ENCODE data around the gene UPK1A.

UPK1A gene

DNA sequence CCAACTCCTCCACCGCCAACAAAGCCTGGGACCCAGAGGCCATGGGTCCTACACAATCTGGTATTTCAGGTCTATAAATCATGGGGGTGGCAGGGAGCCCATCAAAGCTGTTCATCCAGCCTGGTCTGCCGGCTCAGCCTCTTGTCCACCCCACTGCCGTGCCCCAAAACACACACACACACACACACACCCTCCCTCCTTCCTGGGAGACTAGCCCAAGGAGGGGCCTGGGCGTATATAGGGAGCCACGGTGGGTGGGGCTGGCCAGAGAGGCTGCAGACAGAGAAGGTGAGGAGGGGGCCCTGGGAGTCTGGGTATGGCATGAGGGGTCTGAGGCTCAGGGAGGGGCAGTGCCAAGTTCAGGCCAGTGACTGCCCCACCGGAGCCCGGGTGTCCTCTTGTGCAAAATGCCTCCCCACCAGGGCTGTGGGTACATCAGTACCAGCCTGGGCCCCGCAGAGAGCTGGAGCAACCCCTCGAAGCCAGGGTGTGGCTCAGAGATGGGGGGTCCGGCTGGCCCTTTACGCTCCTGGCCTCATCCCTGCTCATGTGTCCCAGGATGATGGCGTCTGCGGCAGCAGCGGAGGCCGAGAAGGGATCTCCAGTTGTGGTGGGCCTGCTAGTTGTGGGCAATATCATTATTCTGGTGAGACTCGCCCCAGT, at the start of gene UPK1A:
TSS of gene UPK1A (plus strand) at position 267 of the 663 bp plus-strand sequence. CDS start at position 563, 296 bp downstream.
- no peak for DNase-seq

GRCh38 chr19:35618857-35619256, 47.5 kb upstream of the UPK1A start:
- DNase-seq = no peak

DNA sequence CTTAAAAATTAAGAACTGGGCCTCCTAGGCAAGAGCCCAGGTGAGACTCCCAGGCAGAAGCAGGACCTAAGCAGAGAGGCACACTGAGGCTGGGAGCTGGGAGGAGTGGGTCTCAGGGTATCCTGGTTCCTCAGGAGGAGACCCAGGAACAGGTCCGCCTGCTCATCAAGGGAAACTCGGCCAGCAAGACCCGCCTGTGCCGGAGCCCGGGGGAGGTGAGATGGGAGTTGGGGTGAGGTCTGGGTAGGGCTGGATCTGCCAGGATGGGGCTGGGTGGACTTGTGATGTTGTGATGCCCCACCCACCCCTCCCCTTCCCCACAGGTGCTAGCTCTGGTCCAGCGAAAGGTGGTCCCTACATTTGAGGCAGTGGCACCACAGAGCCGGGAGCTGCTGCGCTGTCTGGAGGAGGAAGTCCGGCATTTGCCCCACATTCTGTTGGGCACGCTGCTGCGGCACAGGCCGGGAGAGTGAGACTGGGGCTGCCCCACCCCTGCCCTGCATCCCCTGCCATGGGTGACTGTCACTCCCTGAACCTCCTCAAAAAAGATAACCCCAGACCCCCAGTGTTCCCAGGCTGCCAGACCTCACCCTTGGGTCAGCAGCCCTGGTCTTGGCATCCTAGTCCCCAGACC, 46.9 kb upstream of the UPK1A start:
- DNase-seq = no peak

DNA sequence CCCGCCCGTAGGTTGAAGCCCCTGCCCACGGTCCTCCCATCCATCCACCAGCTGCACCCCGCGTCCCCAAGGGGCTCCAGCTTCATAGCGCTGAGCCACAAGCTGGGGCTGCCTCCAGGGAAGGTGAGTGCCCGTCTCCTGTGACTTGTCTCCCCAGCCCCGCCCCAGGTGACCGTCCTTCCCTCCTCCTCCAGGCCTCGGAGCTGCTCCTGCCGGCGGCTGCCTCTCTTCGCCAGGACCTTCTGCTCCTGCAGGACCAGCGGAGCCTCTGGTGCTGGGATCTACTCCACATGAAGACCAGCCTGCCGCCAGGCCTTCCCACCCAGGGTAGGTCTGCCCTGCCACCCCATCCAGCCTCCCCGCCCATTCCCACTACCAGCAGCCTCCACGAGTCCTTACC, 46.3 kb upstream of the UPK1A start:
- DNase-seq = no peak

DNA sequence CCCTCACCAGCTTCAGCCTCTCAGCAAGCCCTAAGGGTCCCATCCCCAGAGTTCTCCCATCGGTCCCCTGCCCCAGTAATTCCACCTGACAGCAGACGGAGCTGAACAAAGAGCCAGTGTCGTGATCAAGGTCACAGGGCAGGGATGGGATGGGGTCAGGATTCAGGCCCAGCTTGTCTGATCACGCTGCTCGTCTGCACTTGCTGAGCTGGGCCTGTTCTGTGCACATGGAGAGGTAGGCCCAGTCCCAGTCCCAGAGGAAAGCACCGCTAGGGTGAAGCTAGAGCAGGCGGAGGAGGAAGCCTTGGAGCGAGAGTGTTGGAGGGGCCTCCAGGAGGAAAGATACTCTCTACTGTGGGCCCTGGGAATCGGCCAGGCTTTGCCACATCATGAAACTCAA, 44.6 kb upstream of the UPK1A start:
- no peak for DNase-seq

GRCh38 chr19:35622750-35623149, 43.6 kb upstream of the UPK1A start:
- no peak for DNase-seq

DNA sequence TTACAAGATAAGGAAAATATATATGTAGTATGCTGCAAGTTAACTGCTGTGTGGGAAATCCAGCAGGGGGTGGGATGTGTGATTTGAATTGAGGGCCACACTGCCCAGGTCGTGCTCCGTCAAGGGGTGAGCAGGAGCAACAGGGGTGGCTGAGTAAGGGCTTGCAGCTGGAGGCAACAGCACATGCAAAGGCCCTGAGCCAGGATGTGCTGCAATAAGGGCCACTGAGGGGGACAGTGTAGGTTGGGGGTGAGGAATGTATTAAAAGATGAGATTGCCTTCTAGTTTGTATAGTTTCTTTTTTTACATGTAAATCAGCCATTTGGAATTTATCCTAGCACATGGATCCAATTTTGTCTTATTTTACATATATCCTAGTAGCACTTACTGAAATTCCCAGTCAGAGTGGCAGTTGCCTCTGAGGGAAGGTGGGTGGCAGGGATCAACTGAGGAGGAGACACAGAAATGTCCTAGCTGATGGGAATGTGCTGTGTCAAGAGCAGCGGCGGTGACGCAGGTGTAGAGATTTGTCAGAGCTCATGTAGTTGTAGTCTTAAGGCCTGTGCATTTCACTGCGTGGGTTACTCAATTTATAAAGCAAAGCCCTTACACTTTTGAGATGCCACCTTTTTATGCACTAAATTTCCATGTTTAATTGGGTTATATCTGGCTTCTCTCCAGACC, 42.8 kb upstream of the UPK1A start:
- DNase-seq = no peak

DNA sequence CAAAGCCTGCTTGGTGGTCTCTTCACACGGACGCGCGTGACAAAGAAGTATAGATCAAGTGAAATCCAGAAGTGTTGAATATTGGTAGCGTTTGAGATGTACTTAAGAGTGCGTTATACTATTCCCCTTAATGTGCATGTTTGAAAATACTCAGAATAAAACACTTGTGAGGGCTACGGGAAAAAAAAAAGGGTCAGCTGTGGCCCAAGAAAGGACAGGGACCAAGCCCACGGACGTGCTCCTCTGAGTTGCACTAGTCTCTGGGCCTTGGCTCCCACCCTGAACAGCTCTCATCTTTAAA, 38.1 kb upstream of the UPK1A start:
- no peak for DNase-seq

DNA sequence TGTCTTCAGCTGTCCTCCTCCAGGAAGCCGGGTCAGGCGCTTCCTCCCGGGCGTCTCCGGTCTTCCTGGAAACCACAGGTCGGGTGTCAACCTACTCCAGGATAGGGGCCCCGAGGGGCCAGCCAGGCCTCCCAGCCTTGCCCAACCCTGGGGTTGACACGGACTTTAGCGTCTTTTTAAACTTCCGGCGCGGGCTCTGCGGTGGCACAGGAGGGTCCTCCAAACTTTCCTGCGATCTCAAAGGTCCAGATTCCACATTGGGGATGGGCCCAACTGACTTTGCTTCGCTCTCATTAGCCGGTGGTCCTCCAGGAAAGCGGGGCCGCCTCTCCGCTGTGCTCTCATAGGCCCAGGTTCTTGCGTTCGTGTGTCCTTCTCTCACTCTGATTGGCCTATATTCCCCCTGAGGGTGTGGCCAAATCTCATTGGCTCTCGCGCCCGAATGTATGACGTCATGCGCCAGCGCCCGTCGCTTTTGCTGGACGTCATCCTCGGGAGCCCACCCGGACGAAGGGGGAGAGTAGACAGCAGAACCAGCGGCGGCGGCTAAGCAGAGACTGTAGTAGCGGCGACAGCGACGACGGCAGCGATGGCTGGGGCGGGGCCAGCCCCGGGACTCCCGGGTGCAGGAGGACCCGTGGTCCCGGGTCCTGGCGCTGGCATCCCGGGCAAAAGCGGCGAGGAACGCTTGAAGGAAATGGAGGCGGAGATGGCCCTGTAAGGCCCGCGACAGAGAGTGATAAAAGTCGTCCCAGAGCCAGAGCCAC, 37.6 kb upstream of the UPK1A start, which contains the start of gene RBM42:
TSS of gene RBM42 (plus strand) at position 472 of the 767 bp plus-strand sequence. CDS start at position 590, 118 bp downstream.
- DNase-seq = peak; percentile 89

DNA sequence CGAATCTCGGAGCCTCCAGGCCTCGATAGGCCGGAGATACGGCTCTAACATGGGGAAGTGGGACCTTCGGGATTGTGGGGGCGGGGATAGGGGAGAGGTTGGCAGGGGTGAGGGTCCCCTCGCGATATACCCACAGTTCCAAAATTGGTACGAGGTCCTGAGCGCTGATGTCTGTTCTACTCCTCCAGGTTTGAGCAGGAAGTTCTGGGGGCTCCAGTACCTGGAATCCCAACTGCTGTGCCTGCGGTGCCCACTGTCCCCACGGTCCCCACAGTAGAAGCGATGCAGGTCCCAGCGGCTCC, 37.0 kb upstream of the UPK1A start:
- DNase-seq = no peak

DNA sequence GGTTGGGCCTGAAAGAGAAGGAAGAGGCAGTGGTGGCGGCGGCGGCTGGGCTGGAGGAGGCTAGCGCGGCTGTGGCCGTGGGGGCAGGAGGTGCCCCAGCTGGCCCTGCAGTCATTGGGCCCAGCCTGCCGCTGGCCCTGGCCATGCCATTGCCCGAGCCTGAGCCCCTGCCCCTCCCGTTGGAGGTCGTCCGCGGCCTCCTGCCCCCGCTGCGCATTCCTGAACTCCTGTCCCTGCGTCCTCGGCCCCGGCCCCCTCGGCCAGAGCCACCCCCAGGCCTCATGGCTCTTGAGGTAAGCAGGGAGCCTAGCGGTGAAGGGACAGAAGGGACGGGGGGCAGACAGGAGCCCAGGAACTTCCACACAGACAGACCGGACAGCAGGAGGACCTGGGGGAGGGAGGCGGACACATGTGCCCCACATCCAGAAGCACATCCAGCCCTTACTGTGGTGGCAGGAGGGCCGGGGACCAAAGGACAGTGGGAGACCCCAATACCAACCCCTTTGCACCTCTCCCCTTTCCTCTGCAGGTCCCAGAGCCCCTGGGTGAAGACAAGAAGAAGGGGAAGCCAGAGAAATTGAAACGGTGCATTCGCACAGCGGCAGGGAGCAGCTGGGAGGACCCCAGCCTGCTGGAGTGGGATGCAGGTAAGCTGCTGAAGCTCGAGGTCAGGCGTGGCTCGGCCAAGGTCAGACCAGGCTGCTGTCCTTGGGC, 32.4 kb upstream of the UPK1A start:
- DNase-seq = no peak

DNA sequence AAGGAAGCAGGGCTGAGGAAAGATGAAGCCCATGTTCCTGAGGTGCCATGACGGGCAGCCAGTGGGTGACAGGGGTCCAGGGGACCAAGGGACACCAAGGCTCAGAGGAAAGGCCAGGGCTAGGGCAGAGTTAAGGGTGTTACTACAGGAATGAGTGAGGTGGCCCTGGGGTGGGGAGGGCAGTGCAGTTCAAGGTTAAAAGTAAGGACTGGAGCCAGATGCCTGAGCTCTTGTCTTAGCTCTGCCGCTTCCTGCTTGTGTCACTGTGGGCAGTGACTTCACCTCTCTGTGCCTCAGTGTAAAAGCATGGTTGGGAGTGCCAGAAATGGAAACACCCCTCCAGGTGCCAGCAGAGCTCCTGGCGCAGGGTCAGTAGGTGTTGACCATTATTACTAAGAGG, 29.7 kb upstream of the UPK1A start:
- no peak for DNase-seq

GRCh38 chr19:35637165-35637564, 29.2 kb upstream of the UPK1A start:
- no peak for DNase-seq

DNA sequence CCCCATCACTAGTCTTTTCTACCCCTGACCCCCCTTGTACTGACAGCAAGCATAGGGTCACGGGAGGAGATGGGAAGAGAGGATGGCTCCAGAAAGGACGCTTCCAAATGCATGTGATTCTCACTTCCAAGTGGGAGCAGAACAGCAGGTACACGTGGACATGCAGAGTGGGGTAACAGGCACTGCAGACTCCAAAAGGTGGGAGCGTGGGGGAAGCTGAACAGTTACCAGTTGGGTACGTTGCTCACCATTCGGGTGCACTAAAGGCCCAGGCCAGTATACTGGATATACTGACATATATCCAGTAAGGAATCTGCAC, 27.0 kb upstream of the UPK1A start:
- DNase-seq = no peak

- DNase-seq = no peak
Observed at GRCh38 chr19:35639863-35640262, 26.5 kb upstream of the UPK1A start.

- DNase-seq = no peak
Observed at GRCh38 chr19:35641515-35642151, 24.7 kb upstream of the UPK1A start, which contains the start of gene ETV2. Gene ETV2 (plus strand): TSS chr19:35641745. CDS start chr19:35642461, 716 bp downstream.

DNA sequence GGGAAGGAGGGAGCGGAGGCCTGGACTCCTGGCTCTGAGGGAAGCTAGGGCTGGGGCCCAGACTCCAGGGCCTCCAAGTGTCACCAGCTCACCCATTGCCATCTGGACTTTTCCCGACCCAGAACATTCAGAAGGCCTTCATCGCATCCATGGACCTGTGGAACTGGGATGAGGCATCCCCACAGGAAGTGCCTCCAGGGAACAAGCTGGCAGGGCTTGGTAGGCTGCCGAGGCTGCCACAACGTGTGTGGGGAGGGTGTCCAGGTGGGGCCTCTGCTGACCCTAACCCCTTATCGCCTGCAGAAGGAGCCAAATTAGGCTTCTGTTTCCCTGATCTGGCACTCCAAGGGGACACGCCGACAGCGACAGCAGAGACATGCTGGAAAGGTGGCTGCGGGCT, 24.0 kb upstream of the UPK1A start:
- no peak for DNase-seq

DNA sequence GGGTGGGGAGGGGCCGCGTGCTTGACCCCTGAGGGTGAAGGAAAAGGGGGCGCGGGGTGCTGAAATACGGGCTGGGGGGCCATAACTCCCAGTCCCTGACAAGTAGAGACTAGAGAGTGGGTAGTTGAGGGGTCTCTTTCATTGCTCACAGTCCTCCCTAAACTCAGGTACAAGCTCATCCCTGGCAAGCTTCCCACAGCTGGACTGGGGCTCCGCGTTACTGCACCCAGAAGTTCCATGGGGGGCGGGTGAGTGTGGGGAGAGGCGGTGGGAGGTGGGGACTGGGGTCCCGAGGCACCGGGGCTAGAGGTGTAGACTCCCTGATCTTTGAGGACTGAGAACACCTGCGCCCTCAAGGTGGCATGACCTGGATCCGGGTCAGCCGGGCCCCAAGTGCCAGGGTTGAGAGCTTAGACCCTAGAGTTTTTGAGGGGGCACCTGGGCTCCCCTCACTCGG, 23.5 kb upstream of the UPK1A start:
- DNase-seq = no peak

DNA sequence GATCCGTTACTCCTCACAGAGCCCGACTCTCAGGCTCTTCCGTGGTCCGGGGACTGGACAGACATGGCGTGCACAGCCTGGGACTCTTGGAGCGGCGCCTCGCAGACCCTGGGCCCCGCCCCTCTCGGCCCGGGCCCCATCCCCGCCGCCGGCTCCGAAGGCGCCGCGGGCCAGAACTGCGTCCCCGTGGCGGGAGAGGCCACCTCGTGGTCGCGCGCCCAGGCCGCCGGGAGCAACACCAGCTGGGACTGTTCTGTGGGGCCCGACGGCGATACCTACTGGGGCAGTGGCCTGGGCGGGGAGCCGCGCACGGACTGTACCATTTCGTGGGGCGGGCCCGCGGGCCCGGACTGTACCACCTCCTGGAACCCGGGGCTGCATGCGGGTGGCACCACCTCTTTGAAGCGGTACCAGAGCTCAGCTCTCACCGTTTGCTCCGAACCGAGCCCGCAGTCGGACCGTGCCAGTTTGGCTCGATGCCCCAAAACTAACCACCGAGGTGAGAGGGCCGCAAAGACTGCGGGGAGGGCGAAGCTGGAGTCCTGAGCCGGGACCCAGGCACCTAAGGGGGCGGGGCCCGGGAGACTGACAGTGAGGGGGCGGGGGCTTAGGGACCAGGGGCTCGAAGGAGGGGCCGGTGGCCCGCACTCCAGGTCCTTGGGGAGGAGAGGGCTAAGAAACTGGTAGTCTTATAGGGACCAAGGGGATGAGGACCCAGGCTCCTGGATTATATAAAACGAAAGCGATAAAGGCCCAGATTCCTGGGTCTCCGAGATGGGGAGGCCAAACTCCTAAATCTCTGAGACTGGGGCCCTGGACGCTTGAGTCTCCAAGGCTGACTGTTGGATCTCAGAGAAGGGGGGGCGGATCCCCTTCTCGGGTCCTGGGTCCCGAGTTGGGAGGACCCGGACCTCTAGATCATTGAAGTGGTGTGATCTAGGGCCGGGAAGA, 22.8 kb upstream of the UPK1A start:
- DNase-seq = peak; percentile 55

GRCh38 chr19:35644206-35644986, 21.9 kb upstream of the UPK1A start:
- peak; percentile 85 for DNase-seq

Measured in NCI-H2029 treated with DMSO at 0.1 percent for 48 hours (cell line).